OCI-LY7 (cell line): ENCODE results near the gene KLHDC3. TPM values are rescaled to one million over a fixed set of nuclear protein-coding genes. Genes with fewer than 3 reads are reported as not detected.

Experiments used
- BruUV-seq: library from RNA; stranded (reverse); fragments of 400-500 nt; replicated peaks from 2 replicates; lab custom pipeline; 2021; lab: Mats Ljungman, UMichigan
- CTCF ChIA-PET: fragments of 300-600 bp; sonication (Branson Sonifier 250); formaldehyde crosslinking; loops from one replicate; lab custom pipeline; 2022; ENCODE audit warnings: antibody characterized with exemption; ENCODE audit not compliant: unreplicated experiment; lab: Charles Lee
- POLR2A ChIA-PET: fragments of 300-600 bp; sonication (Branson Sonifier 250); formaldehyde crosslinking; loops from one replicate; lab custom pipeline; 2022; ENCODE audit warnings: antibody characterized with exemption; lab: Charles Lee
- DNase-seq: peaks from one replicate; pipeline ENCODE4 v3.0.0-alpha.2; 2015; ENCODE audit warnings: low spot score
- H2AFZ ChIP-seq: fragments of 200-600 bp; sonication (generic), shearing (Covaris generic); 2 replicates; pipeline ENCODE4 v1.6.1; 2014; ENCODE audit warnings: mild to moderate bottlenecking, antibody characterized with exemption, low read length, moderate library complexity
- H3K27ac ChIP-seq: fragments of 200-600 bp; sonication (generic); 2 replicates; pipeline ENCODE4 v1.5.1; 2014; ENCODE audit warnings: mixed run types, low read depth, mild to moderate bottlenecking, moderate library complexity, low read length, inconsistent platforms; ENCODE audit not compliant: poor library complexity, severe bottlenecking
- H3K36me3 ChIP-seq: fragments of 200-600 bp; sonication (generic); 2 replicates; pipeline ENCODE4 v1.6.1; 2014; ENCODE audit warnings: mild to moderate bottlenecking, antibody characterized with exemption, low read length, moderate library complexity, mixed read lengths; ENCODE audit not compliant: insufficient read depth
- H3K4me1 ChIP-seq: fragments of 200-600 bp; sonication (generic); 2 replicates; pipeline ENCODE4 v1.5.1; 2014; ENCODE audit warnings: mild to moderate bottlenecking, low read length; ENCODE audit not compliant: insufficient read depth, poor library complexity, severe bottlenecking
- H3K4me2 ChIP-seq: fragments of 200-600 bp; sonication (generic); 2 replicates; pipeline ENCODE4 v1.6.1; 2014; ENCODE audit warnings: mild to moderate bottlenecking, low read length
- H3K4me3 ChIP-seq: fragments of 200-600 bp; sonication (generic); 2 replicates; pipeline ENCODE4 v1.5.1; 2014; ENCODE audit warnings: mild to moderate bottlenecking, low read depth, low read length; ENCODE audit not compliant: poor library complexity, severe bottlenecking
- H3K79me2 ChIP-seq: fragments of 200-600 bp; sonication (generic); 2 replicates; pipeline ENCODE4 v1.6.1; 2016; ENCODE audit warnings: low read depth, mild to moderate bottlenecking, low read length, moderate library complexity, mixed read lengths; ENCODE audit not compliant: insufficient read depth
- H3K9me2 ChIP-seq: fragments of 200-600 bp; sonication (generic); 2 replicates; pipeline ENCODE4 v1.6.1; 2016; ENCODE audit warnings: mild to moderate bottlenecking, low read length, mixed read lengths; ENCODE audit not compliant: insufficient read depth
- H3K9me3 ChIP-seq: fragments of 200-600 bp; sonication (generic); 2 replicates; pipeline ENCODE4 v1.6.1; 2014; ENCODE audit warnings: mild to moderate bottlenecking, mixed run types, low read length, mixed read lengths
- H4K20me1 ChIP-seq: fragments of 200-600 bp; sonication (generic); 2 replicates; pipeline ENCODE4 v1.6.1; 2014; ENCODE audit warnings: mild to moderate bottlenecking, antibody characterized with exemption, low read length, moderate library complexity, mixed read lengths; ENCODE audit not compliant: insufficient read depth
- EZH2phosphoT487 ChIP-seq: fragments of 200-600 bp; sonication (generic); IDR thresholded peaks from 2 replicates; pipeline ENCODE4 v1.6.1; 2018; ENCODE audit warnings: low read depth, borderline replicate concordance, mild to moderate bottlenecking, mixed run types, antibody characterized with exemption, low read length, moderate library complexity, mixed read lengths
- intact Hi-C: fragments of 100-400 bp; cut with micrococcal nuclease; formaldehyde crosslinking; loops from one replicate; pipeline ENCODE4 v1.10.0; 2022; ENCODE audit not compliant: unreplicated experiment
- total RNA-seq, 2 experiments: library from RNA; depleted of rRNA in 1 of 2; stranded (reverse); fragments of >200 nt in 1 of 2; shearing (Covaris generic) in 1 of 2; gene quantifications; 2 replicates each; pipeline ENCODE4 v1.2.3, GENCODE V29; 2014 to 2022
- TF ChIP-seq, protein P1 (sequence below): fragments of 200-600 bp; sonication (generic); conservative IDR thresholded peaks from 2 replicates; pipeline ENCODE4 v1.5.1; 2014; ENCODE audit warnings: mild to moderate bottlenecking, antibody characterized with exemption, low read length, moderate library complexity, mixed read lengths

KLHDC3 gene
- total RNA-seq, 2 experiments from 2014 or later = 89.9 to 91.4 TPM

DNA sequence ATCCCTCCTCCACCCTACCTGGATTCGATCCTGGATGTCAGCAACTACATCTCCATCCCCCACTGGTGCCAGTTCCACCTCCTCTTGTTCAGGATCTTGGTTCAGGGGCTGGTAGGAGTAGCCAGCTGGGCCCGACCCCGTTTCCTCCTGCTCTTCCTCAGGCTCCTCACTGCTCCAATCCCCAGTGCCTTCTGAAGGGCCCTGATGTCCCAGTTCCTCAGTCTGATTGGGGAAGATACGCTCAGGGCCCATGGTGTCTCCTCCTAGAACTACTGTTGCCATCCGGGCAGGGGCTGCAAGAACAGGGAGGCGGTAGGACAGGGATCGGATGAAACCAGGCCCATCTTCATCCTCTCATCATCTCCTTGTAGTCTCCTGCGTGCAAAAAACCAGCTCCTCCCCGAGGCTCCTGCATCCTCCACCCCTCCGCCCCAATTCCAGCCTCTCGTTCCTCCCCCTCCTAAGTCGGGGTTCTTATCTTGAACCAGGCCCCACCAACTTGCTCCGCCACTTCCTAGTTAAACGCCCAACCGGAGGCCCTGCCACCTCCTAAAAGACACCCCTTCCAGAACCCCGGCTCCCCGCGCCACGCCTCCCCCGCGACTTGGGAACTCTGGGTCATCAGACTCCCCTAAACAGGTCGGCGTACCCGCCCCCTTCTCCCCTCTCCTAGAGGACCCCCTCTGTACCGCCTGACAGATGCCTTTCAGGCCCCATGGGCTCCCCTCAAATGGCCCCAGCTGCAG, 779 bp upstream of the KLHDC3 start:
- H2AFZ ChIP-seq = peak overlapping the region; percentile 69

DNA sequence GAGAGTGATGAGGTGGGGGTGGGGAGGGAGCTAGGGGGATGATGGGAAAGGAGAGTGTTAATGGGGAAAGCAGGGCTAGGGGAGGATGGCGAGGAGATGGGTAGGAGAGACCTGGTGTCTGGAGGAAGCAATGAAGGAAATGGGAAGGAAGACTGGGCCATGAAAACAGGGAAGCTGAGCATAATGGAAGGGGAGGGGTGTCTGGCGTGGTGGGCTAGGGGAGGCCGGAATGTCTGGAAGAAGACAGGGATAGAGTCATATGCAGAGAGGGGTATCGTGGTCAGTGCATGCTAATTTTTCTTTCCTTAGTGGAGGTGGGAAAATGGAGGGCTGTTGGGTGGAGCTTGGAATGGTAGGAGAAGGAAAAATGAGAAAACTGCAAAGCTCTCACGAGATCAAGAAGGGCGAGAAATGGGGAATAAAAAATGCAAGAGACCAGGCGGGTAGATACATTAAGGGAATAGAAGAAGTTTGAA, 423 bp downstream of the KLHDC3 start:
- Histone ChIP-seq H3K9me3 (no peaks in the 10 kb centered on the region), H3K4me3 (peak overlapping the region; percentile 86), H3K9me2 (no peaks in the 10 kb centered on the region), H2AFZ (peak overlapping the region; percentile 1; the same call in 1 of the 2 replicates), H4K20me1 (no peaks in the 10 kb centered on the region), H3K4me2 (peak overlapping the region; percentile 85), H3K36me3 (peaks cover 51% of the 10 kb centered on the region; the same call in 1 of the 2 replicates), H3K4me1 (peaks cover 29% of the 10 kb centered on the region), H3K79me2 (peaks cover 30% of the 10 kb centered on the region), H3K27ac (peak overlapping the region; percentile 43)
- TF ChIP-seq, protein P1, sequence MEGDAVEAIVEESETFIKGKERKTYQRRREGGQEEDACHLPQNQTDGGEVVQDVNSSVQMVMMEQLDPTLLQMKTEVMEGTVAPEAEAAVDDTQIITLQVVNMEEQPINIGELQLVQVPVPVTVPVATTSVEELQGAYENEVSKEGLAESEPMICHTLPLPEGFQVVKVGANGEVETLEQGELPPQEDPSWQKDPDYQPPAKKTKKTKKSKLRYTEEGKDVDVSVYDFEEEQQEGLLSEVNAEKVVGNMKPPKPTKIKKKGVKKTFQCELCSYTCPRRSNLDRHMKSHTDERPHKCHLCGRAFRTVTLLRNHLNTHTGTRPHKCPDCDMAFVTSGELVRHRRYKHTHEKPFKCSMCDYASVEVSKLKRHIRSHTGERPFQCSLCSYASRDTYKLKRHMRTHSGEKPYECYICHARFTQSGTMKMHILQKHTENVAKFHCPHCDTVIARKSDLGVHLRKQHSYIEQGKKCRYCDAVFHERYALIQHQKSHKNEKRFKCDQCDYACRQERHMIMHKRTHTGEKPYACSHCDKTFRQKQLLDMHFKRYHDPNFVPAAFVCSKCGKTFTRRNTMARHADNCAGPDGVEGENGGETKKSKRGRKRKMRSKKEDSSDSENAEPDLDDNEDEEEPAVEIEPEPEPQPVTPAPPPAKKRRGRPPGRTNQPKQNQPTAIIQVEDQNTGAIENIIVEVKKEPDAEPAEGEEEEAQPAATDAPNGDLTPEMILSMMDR = no peak
- TF ChIP-seq EZH2phosphoT487 = no peak
- no TSS peak for BruUV-seq
- ChIA-PET CTCF (interaction anchor here (0.5 to 1.6 kb wide), 7 partner anchors 19 to 268 kb away, joined by 3 to 6 read pairs (median 4); partner anchors contain the start of genes PEX6 and TBCC), POLR2A (interaction anchor here (0.6 to 1.6 kb wide), 13 partner anchors 9 to 726 kb away, joined by 3 to 10 read pairs (median 4); partner anchors contain the start of genes CNPY3, KLC4, MRPL2 and PEX6)
- no peak for DNase-seq
- intact Hi-C loops = loop anchor here (1.0 to 2.0 kb wide), 2 partner anchors 38 to 85 kb away; partner anchors contain the start of genes CNPY3 and CUL7

More for the DNA sequence above, 779 bp upstream of the KLHDC3 start:
- intact Hi-C loops = no loop called here
- H4K20me1 ChIP-seq = no peaks in the 10 kb centered on the region
- ChIA-PET POLR2A (interaction anchor here (0.6 to 1.6 kb wide), 9 partner anchors 10 to 542 kb away, joined by 3 to 10 read pairs (median 4); partner anchors contain the start of genes CNPY3, KLC4, MRPL2 and PPP2R5D), CTCF (interaction anchor here (1.0 kb wide), 2 partner anchors 28 to 34 kb away, joined by 3 read pairs; partner anchors contain the start of gene PEX6)
- TF ChIP-seq EZH2phosphoT487 = no peak
- TF ChIP-seq, protein P1 = no peak
- peak overlapping the region; percentile 86 for H3K4me3 ChIP-seq
- peaks cover 30% of the 10 kb centered on the region for H3K79me2 ChIP-seq
- H3K36me3 ChIP-seq = peaks cover 51% of the 10 kb centered on the region; the same call in 1 of the 2 replicates
- H3K4me1 ChIP-seq = peaks cover 35% of the 10 kb centered on the region
- no peaks in the 10 kb centered on the region for H3K9me2 ChIP-seq
- peak overlapping the region; percentile 99 for H3K4me2 ChIP-seq
- DNase-seq = peak; percentile 29
- no peaks in the 10 kb centered on the region for H3K9me3 ChIP-seq
- no TSS peak for BruUV-seq
- H3K27ac ChIP-seq = peak overlapping the region; percentile 37
